ENCODE measurements around the gene FGF18.
"Not testable (repeated sequence)": the region's sequence is repeated elsewhere in the genome, so short reads cannot be mapped to it uniquely, and the experiment has no call there.

The FGF18 gene

GRCh38 chr5:171400169-171400568 lies 19.3 kb upstream of the FGF18 start:
- no peak for DNase-seq (ENCODE audit: low spot score)

GRCh38 chr5:171401167-171401947 lies 18.1 kb upstream of the FGF18 start:
- no peak for DNase-seq (ENCODE audit: low spot score)

- DNase-seq (ENCODE audit: low spot score), result not testable (repeated sequence)
Measured at GRCh38 chr5:171402751-171403150, 16.7 kb upstream of the FGF18 start.

- peak; percentile 32 for DNase-seq (ENCODE audit: low spot score)
Measured at GRCh38 chr5:171405615-171406014, 13.8 kb upstream of the FGF18 start.

GRCh38 chr5:171407234-171407633 lies 12.2 kb upstream of the FGF18 start:
- DNase-seq (ENCODE audit: low spot score), result no peak

- DNase-seq (ENCODE audit: low spot score), result no peak
Measured at GRCh38 chr5:171409164-171410136, 10.0 kb upstream of the FGF18 start.

GRCh38 chr5:171410181-171410580 lies 9.3 kb upstream of the FGF18 start:
- no peak for DNase-seq (ENCODE audit: low spot score)

- no peak for DNase-seq (ENCODE audit: low spot score)
Measured at GRCh38 chr5:171412186-171412585, 7.3 kb upstream of the FGF18 start.

GRCh38 chr5:171413153-171413910 lies 6.1 kb upstream of the FGF18 start:
- no peak for DNase-seq (ENCODE audit: low spot score)

- DNase-seq (ENCODE audit: low spot score), result not testable (repeated sequence)
Measured at GRCh38 chr5:171413993-171414392, 5.5 kb upstream of the FGF18 start.

GRCh38 chr5:171415115-171415730 lies 4.2 kb upstream of the FGF18 start:
- DNase-seq (ENCODE audit: low spot score), result peak; percentile 24

- DNase-seq (ENCODE audit: low spot score), result no peak
Measured at GRCh38 chr5:171416160-171417049, 3.0 kb upstream of the FGF18 start.

- DNase-seq (ENCODE audit: low spot score), result peak; percentile 94
Measured at GRCh38 chr5:171418316-171418981, 998 bp upstream of the FGF18 start.

- peak; percentile 31 for DNase-seq (ENCODE audit: low spot score)
Measured at GRCh38 chr5:171419688-171420430, 412 bp downstream of the FGF18 start.

GRCh38 chr5:171420431-171421241 lies 1.2 kb downstream of the FGF18 start:
- DNase-seq (ENCODE audit: low spot score), result peak; percentile 72

GRCh38 chr5:171421331-171422262 lies 2.1 kb downstream of the FGF18 start:
- no peak for DNase-seq (ENCODE audit: low spot score)

- no peak for DNase-seq (ENCODE audit: low spot score)
Measured at GRCh38 chr5:171422495-171422894, 3.0 kb downstream of the FGF18 start.

Data from AG08395 (cell line).